A673 (cell line): ENCODE measurements around the gene CCDC24. TPM values are rescaled to one million over a fixed set of nuclear protein-coding genes. Genes with fewer than 3 reads are reported as not detected.
A peak's percentile ranks its signal among the peaks of the same experiment; 100 is the strongest.

Source experiments
- BruUV-seq: library from RNA; stranded (reverse); fragments of 400-500 nt; replicated peaks from 2 replicates; lab custom pipeline; 2021; lab: Mats Ljungman, UMichigan
- CTCF ChIA-PET: fragments of 300-600 bp; sonication (Branson Sonifier 250); formaldehyde crosslinking; loops from one replicate; lab custom pipeline; 2022; ENCODE audit warnings: antibody characterized with exemption; lab: Charles Lee
- POLR2A ChIA-PET: fragments of 300-600 bp; sonication (Branson Sonifier 250); formaldehyde crosslinking; loops from one replicate; lab custom pipeline; 2022; ENCODE audit warnings: antibody characterized with exemption; ENCODE audit not compliant: low non-redundant PET; lab: Charles Lee
- DNase-seq: peaks from one replicate; pipeline ENCODE4 v3.0.0-alpha.2; 2015; ENCODE audit warnings: low spot score
- H3K27ac ChIP-seq: fragments of 200-600 bp; sonication (generic); 2 replicates; pipeline ENCODE4 v1.5.1; 2016; ENCODE audit warnings: mixed run types, low read depth, mild to moderate bottlenecking, mixed read lengths, antibody characterized with exemption, low read length; ENCODE audit not compliant: poor library complexity, severe bottlenecking
- H3K27me3 ChIP-seq: fragments of 200-600 bp; sonication (generic); replicated peaks from 2 replicates; pipeline ENCODE4 v1.6.1; 2017; ENCODE audit warnings: mixed run types, low read depth, mild to moderate bottlenecking, mixed read lengths, antibody characterized with exemption, low read length; ENCODE audit not compliant: insufficient read depth, poor library complexity
- H3K36me3 ChIP-seq: fragments of 200-600 bp; sonication (generic); 2 replicates; pipeline ENCODE4 v1.6.1; 2016; ENCODE audit warnings: mixed run types, mild to moderate bottlenecking, mixed read lengths, antibody characterized with exemption, low read length; ENCODE audit not compliant: insufficient read depth, poor library complexity, severe bottlenecking
- H3K4me1 ChIP-seq: fragments of 200-600 bp; sonication (generic); 2 replicates; pipeline ENCODE4 v1.6.1; 2017; ENCODE audit warnings: mixed run types, mild to moderate bottlenecking, mixed read lengths, antibody characterized with exemption, low read length; ENCODE audit not compliant: insufficient read depth, poor library complexity, severe bottlenecking
- H3K4me3 ChIP-seq: fragments of 200-600 bp; sonication (generic); 2 replicates; pipeline ENCODE4 v1.5.1; 2016; ENCODE audit warnings: low read depth, mixed run types, mild to moderate bottlenecking, mixed read lengths, low read length; ENCODE audit not compliant: poor library complexity, severe bottlenecking
- H3K9me3 ChIP-seq: fragments of 200-600 bp; sonication (generic); 2 replicates; pipeline ENCODE4 v1.6.1; 2016; ENCODE audit warnings: mixed run types, low read depth, mild to moderate bottlenecking, mixed read lengths, antibody characterized with exemption, low read length; ENCODE audit not compliant: poor library complexity, severe bottlenecking
- CTCF ChIP-seq: fragments of 300-800, 200-600 bp; sonication (generic); conservative IDR thresholded peaks from 2 replicates; pipeline ENCODE4 v1.5.1; 2017; ENCODE audit warnings: low read depth, mild to moderate bottlenecking, antibody characterized with exemption, low read length, moderate library complexity, mixed read lengths
- EZH2 ChIP-seq: fragments of 200-600 bp; sonication (generic); IDR thresholded peaks from 2 replicates; pipeline ENCODE4 v1.6.1; 2017; ENCODE audit warnings: borderline replicate concordance, low read depth, mild to moderate bottlenecking, mixed read lengths, antibody characterized with exemption, low read length; ENCODE audit not compliant: poor library complexity, severe bottlenecking
- intact Hi-C: fragments of 100-400 bp; cut with micrococcal nuclease; formaldehyde crosslinking; loops from one replicate; pipeline ENCODE4 v1.10.0; 2022; ENCODE audit not compliant: unreplicated experiment
- total RNA-seq: library from RNA; stranded (reverse); gene quantifications from 2 replicates; pipeline ENCODE4 v1.2.3, GENCODE V29; 2021

CCDC24 gene
- total RNA-seq, 1 experiment from 2014 or later, result 5.6 TPM

DNA sequence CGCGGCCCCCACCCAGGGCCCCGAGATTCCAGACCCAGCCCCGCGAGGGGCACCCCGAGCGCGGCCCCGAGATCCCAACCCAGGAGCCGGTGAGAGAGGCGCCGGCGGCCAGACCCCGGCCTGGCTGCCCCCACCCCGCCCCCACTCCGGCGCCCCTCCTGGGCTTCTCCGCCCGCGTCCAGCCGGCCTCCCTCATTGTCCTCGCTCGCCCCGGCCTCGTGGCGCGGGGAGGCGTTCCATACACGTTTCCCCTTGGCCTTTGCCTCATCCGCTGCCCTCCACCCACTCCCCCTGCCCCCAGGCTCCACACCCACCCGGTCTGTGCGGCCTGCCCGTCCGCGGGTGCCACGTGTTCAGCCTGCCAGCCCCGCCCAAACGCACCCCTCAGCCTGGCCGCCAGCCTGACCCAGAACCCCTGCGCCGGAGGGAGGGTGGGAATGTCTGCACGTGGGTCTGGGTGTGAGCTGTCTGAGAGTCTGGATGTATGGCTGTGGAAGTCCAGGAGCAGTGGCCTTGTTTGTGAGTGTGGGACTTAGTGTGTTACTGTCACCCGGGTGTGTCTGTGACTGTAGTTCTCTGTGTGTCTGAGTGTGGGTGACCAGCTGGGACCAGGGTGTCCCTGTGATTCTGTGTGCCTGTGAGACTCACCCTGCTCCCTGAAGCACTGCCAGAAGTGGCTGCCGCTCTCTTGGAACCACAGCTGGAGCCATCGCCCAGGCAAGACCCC, 11.7 kb upstream of the CCDC24 start:
- ChIA-PET CTCF (no interaction called here), POLR2A (no interaction called here)
- DNase-seq, result peak; percentile 42
- TF ChIP-seq CTCF (no peak), EZH2 (no peak)
- intact Hi-C loops, result no loop called here
- no TSS peak for BruUV-seq
- peaks cover 27% of the 10 kb centered on the region for H3K4me1 ChIP-seq
- peaks cover 33% of the 10 kb centered on the region for H3K36me3 ChIP-seq
- peak overlapping the region; percentile 85 for H3K27ac ChIP-seq
- H3K9me3 ChIP-seq, result no peaks in the 10 kb centered on the region
- H3K27me3 ChIP-seq, result no peaks in the 10 kb centered on the region
- peak overlapping the region; percentile 65 for H3K4me3 ChIP-seq

DNA sequence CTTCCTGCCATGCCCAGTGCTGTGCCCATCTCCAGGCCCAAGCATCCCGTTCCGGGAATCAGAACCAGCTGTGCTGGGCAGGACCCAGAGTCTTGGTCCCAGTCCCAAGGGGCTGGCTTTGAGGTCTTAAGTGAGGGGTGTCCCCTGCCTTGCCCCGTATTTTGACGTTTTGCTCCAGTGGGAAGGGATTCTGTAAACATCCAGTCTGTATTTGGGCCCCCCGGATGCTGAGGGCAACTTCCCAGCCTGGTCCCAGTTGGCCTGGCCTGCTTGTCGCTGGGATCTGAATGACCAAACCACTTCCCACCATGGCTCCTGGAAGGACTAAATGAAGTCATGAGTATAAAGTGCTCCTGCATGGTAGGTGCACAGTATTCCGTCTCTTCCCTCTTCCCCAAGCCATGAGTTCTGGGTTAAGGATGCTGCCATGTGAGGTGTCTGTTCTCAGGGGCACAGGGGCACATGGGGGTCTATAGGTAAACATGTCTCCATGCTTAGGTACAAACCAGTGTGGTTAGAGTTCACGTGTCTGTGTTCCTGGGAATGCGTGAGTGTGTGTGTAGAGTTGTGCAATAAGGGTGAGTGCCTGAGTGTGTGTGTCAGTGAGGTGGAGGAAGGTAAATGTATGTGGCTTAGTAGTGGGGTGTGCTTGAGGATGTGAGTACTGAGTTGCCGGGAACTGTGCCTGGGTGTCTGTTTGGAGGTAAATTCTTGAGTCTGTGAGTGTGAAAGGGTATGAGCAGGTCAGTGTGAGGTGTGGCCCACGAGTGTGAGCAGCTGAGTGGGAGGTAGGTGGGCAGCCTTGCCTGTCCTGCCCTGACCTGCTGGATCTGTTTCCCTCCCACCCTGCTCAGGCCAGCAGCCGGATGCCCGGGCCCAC, 10.9 kb upstream of the CCDC24 start:
- intact Hi-C loops, result no loop called here
- peaks cover 26% of the 10 kb centered on the region for H3K4me1 ChIP-seq
- CTCF ChIA-PET, result no interaction called here
- TF ChIP-seq CTCF, result no peak
- no peak for TF ChIP-seq EZH2
- peak overlapping the region; percentile 65 for H3K4me3 ChIP-seq
- H3K36me3 ChIP-seq, result peaks cover 35% of the 10 kb centered on the region
- H3K27me3 ChIP-seq, result no peaks in the 10 kb centered on the region
- H3K27ac ChIP-seq, result peak overlapping the region; percentile 85
- POLR2A ChIA-PET, result no interaction called here
- H3K9me3 ChIP-seq, result no peaks in the 10 kb centered on the region
- BruUV-seq, result TSS peak; percentile 12
- no peak for DNase-seq

- peaks cover 22% of the 10 kb centered on the region for H3K4me1 ChIP-seq
- POLR2A ChIA-PET, result no interaction called here
- no peak for DNase-seq
- no peaks in the 10 kb centered on the region for H3K9me3 ChIP-seq
- TF ChIP-seq CTCF (no peak), EZH2 (no peak)
- H3K36me3 ChIP-seq, result peaks cover 39% of the 10 kb centered on the region
- no TSS peak for BruUV-seq
- no peaks in the 10 kb centered on the region for H3K27me3 ChIP-seq
- H3K27ac ChIP-seq, result no peak overlapping the region
- peak overlapping the region; percentile 65 for H3K4me3 ChIP-seq
- intact Hi-C loops, result no loop called here
- CTCF ChIA-PET, result no interaction called here
Observed at GRCh38 chr1:43981135-43981491, 10.3 kb upstream of the CCDC24 start.
